H9 (cell line): Measurements from ENCODE around the gene LETM1. TPM values are rescaled to one million over a fixed set of nuclear protein-coding genes. Genes with fewer than 3 reads are reported as not detected.

Experiments used
- DNase-seq: peaks from one replicate; pipeline ENCODE4 v3.0.0-alpha.2; 2017
- H2AFZ ChIP-seq: one replicate; pipeline ENCODE4 v1.6.1; 2013; ENCODE audit warnings: mild to moderate bottlenecking, low read length, control low read depth, moderate library complexity
- H2AK5ac ChIP-seq: 2 replicates; pipeline ENCODE4 v1.6.1; 2013; ENCODE audit warnings: low read length, control low read depth, mixed read lengths; ENCODE audit not compliant: insufficient read length
- H2BK120ac ChIP-seq: one replicate; pipeline ENCODE4 v1.6.1; 2013; ENCODE audit warnings: low read depth, mild to moderate bottlenecking, low read length, control low read depth, inconsistent platforms; ENCODE audit not compliant: poor library complexity, severe bottlenecking
- H2BK12ac ChIP-seq: 2 replicates; pipeline ENCODE4 v1.6.1; 2013; ENCODE audit warnings: low read length, control low read depth, mixed read lengths, low read depth; ENCODE audit not compliant: insufficient read length
- H2BK15ac ChIP-seq: 2 replicates; pipeline ENCODE4 v1.6.1; 2013; ENCODE audit warnings: low read depth, low read length, control low read depth
- H2BK20ac ChIP-seq: one replicate; pipeline ENCODE4 v1.6.1; 2013; ENCODE audit warnings: low read depth, mild to moderate bottlenecking, low read length, control low read depth, inconsistent platforms; ENCODE audit not compliant: poor library complexity, severe bottlenecking
- H2BK5ac ChIP-seq: 2 replicates; pipeline ENCODE4 v1.6.1; 2013; ENCODE audit warnings: low read length, control low read depth, mixed read lengths; ENCODE audit not compliant: insufficient read length
- H3K14ac ChIP-seq: 2 replicates; pipeline ENCODE4 v1.6.1; 2013; ENCODE audit warnings: low read length, control low read depth; ENCODE audit not compliant: insufficient read depth
- H3K18ac ChIP-seq: 2 replicates; pipeline ENCODE4 v1.6.1; 2013; ENCODE audit warnings: low read depth, mild to moderate bottlenecking, mixed read lengths, low read length, control low read depth; ENCODE audit not compliant: insufficient read length
- H3K23ac ChIP-seq: 2 replicates; pipeline ENCODE4 v1.6.1; 2013; ENCODE audit warnings: low read length, control low read depth, mixed read lengths, low read depth; ENCODE audit not compliant: insufficient read length
- H3K23me2 ChIP-seq: 2 replicates; pipeline ENCODE4 v1.6.1; 2013; ENCODE audit warnings: low read depth, mild to moderate bottlenecking, mixed read lengths, low read length, control low read depth; ENCODE audit not compliant: insufficient read length, poor library complexity, severe bottlenecking
- H3K27ac ChIP-seq: 2 replicates; pipeline ENCODE4 v1.5.1; 2013; ENCODE audit warnings: low read length, control low read depth, mixed read lengths, low read depth; ENCODE audit not compliant: insufficient read length
- H3K27me3 ChIP-seq: 2 replicates; pipeline ENCODE4 v1.6.1; 2013; ENCODE audit warnings: low read length, control low read depth, inconsistent platforms; ENCODE audit not compliant: insufficient read depth
- H3K4ac ChIP-seq: 2 replicates; pipeline ENCODE4 v1.6.1; 2013; ENCODE audit warnings: low read depth, mild to moderate bottlenecking, control low read depth, inconsistent platforms, low read length, moderate library complexity
- H3K4me1 ChIP-seq: 2 replicates; pipeline ENCODE4 v1.6.1; 2013; ENCODE audit warnings: low read length, control low read depth, inconsistent platforms; ENCODE audit not compliant: insufficient read depth
- H3K4me2 ChIP-seq: 2 replicates; pipeline ENCODE4 v1.6.1; 2013; ENCODE audit warnings: low read length, control low read depth, mixed read lengths; ENCODE audit not compliant: insufficient read length, insufficient read depth
- H3K56ac ChIP-seq: 2 replicates; pipeline ENCODE4 v1.6.1; 2013; ENCODE audit warnings: low read depth, mild to moderate bottlenecking, mixed read lengths, low read length, control low read depth; ENCODE audit not compliant: insufficient read length
- H3K79me1 ChIP-seq: 2 replicates; pipeline ENCODE4 v1.6.1; 2013; ENCODE audit warnings: low read depth, mild to moderate bottlenecking, moderate library complexity, low read length, control low read depth, inconsistent platforms; ENCODE audit not compliant: insufficient read depth, poor library complexity, severe bottlenecking
- H3K79me2 ChIP-seq: 2 replicates; pipeline ENCODE4 v1.6.1; 2013; ENCODE audit warnings: low read length, control low read depth, inconsistent platforms; ENCODE audit not compliant: insufficient read depth
- H3K9ac ChIP-seq: 2 replicates; pipeline ENCODE4 v1.6.1; 2013; ENCODE audit warnings: low read length, control low read depth, mixed read lengths; ENCODE audit not compliant: insufficient read length; ENCODE audit errors: extremely low read depth
- H3K9me3 ChIP-seq: one replicate; pipeline ENCODE4 v1.6.1; 2013; ENCODE audit warnings: low read depth, low read length, inconsistent platforms; ENCODE audit not compliant: control insufficient read depth
- H3T11ph ChIP-seq: one replicate; pipeline ENCODE4 v1.6.1; 2013; ENCODE audit warnings: mild to moderate bottlenecking, low read length, control low read depth, inconsistent platforms
- H4K20me1 ChIP-seq: one replicate; pipeline ENCODE4 v1.6.1; 2013; ENCODE audit not compliant: control insufficient read depth, insufficient read length, insufficient read depth
- H4K5ac ChIP-seq: 2 replicates; pipeline ENCODE4 v1.6.1; 2013; ENCODE audit warnings: low read depth, mild to moderate bottlenecking, mixed read lengths, low read length, control low read depth; ENCODE audit not compliant: insufficient read length
- H4K8ac ChIP-seq: replicated peaks from 2 replicates; pipeline ENCODE4 v1.6.1; 2013; ENCODE audit warnings: low read length, control low read depth, mixed read lengths, low read depth; ENCODE audit not compliant: insufficient read length
- H4K91ac ChIP-seq: 2 replicates; pipeline ENCODE4 v1.6.1; 2013; ENCODE audit warnings: low read depth, mild to moderate bottlenecking, moderate library complexity, mixed read lengths, low read length, control low read depth; ENCODE audit not compliant: insufficient read length
- H3K27ac Mint-ChIP-seq, 3 experiments: 2 replicates in 2 of 3; 3 replicates in 1 of 3; pipeline ENCODE4 v1.8.0; 2020 to 2021; ENCODE audit warnings: mixed read lengths in 3 of 3, mild to moderate bottlenecking in 1 of 3, moderate library complexity in 1 of 3
- H3K27me3 Mint-ChIP-seq: 2 replicates; pipeline ENCODE4 v1.8.0; 2021; ENCODE audit warnings: low read depth, mild to moderate bottlenecking, moderate library complexity, mixed read lengths
- H3K36me3 Mint-ChIP-seq, 3 experiments: 2 replicates in 2 of 3; 3 replicates in 1 of 3; pipeline ENCODE4 v1.8.0; 2020 to 2021; ENCODE audit warnings: low read depth in 3 of 3, mixed read lengths in 3 of 3; ENCODE audit not compliant: insufficient read depth in 1 of 3
- H3K4me1 Mint-ChIP-seq, 2 experiments: 2 replicates each; pipeline ENCODE4 v1.8.0; 2020; ENCODE audit warnings: mixed read lengths in 2 of 2
- H3K4me3 Mint-ChIP-seq, 2 experiments: 2 replicates in 1 of 2; 3 replicates in 1 of 2; pipeline ENCODE4 v1.8.0; 2020 to 2021; ENCODE audit warnings: mild to moderate bottlenecking in 2 of 2, mixed read lengths in 2 of 2, moderate library complexity in 1 of 2
- H3K9me3 Mint-ChIP-seq, 2 experiments: 2 replicates in 1 of 2; 3 replicates in 1 of 2; pipeline ENCODE4 v1.8.0; 2020; ENCODE audit warnings: mild to moderate bottlenecking in 2 of 2, mixed read lengths in 2 of 2, moderate library complexity in 1 of 2
- CTCF ChIP-seq: fragments of 200-600 bp; sonication (generic); conservative IDR thresholded peaks from 3 replicates; pipeline ENCODE4 v1.8.0; 2021; ENCODE audit warnings: antibody characterized with exemption, mild to moderate bottlenecking
- WGBS: extraction: QIAGEN DNeasy Blood & Tissue Kit; methylation state at CpG from one replicate; pipeline ENCODE4 v1.1.7; 2013; ENCODE audit warnings: missing lambda C conversion rate, low lambda C conversion rate, mixed read lengths; ENCODE audit not compliant: insufficient read length; ENCODE audit errors: extremely low coverage; 5-methylcytosine and 5-hydroxymethylcytosine counted together
- total RNA-seq: library from RNA; stranded (reverse); gene quantifications from 2 replicates; pipeline ENCODE4 v1.2.1, GENCODE V29; 2021

LETM1 gene
- total RNA-seq, 1 experiment from 2014 or later: 43.4 TPM

- no peaks in the 10 kb centered on the region; the same call in 1 of the 2 replicates for H3K27me3 ChIP-seq
- no peak overlapping the region for H3T11ph ChIP-seq
- H2BK120ac ChIP-seq: no peak overlapping the region
- H2AK5ac ChIP-seq: no peak overlapping the region
- no peak overlapping the region for H2BK5ac ChIP-seq
- Mint-ChIP-seq H3K36me3 (peaks cover 1 to 26% (median 18%) of the 10 kb centered on the region in 3 experiments; a peak in 5 of 7 replicates), H3K27ac (no peak overlapping the region), H3K4me1 (peaks cover 0 to 11% of the 10 kb centered on the region in 2 experiments; a peak in 1 of 4 replicates), H3K27me3 (peaks cover 10% of the 10 kb centered on the region), H3K4me3 (no peak overlapping the region), H3K9me3 (no peaks in the 10 kb centered on the region)
- no peak for TF ChIP-seq CTCF
- no peak overlapping the region for H3K56ac ChIP-seq
- no peaks in the 10 kb centered on the region for H3K4me1 ChIP-seq
- no peak overlapping the region for H3K9ac ChIP-seq
- H4K8ac ChIP-seq: no peak overlapping the region
- no peak overlapping the region for H3K18ac ChIP-seq
- WGBS: no CpG with 5 or more reads among the region's 16 CpGs
- H3K79me1 ChIP-seq: no peaks in the 10 kb centered on the region
- no peak overlapping the region for H3K14ac ChIP-seq
- no peak overlapping the region for H4K91ac ChIP-seq
- no peak overlapping the region for H3K4ac ChIP-seq
- no peak overlapping the region for H2BK20ac ChIP-seq
- H4K20me1 ChIP-seq: no peaks in the 10 kb centered on the region
- H3K79me2 ChIP-seq: no peaks in the 10 kb centered on the region
- H2AFZ ChIP-seq: no peak overlapping the region
- H3K23ac ChIP-seq: no peak overlapping the region
- no peak for DNase-seq
- H3K9me3 ChIP-seq: no peaks in the 10 kb centered on the region
- H4K5ac ChIP-seq: no peak overlapping the region
- H3K27ac ChIP-seq: no peak overlapping the region
- H2BK15ac ChIP-seq: no peak overlapping the region
- H2BK12ac ChIP-seq: no peak overlapping the region
- no peak overlapping the region for H3K4me2 ChIP-seq
- H3K23me2 ChIP-seq: peaks cover 7% of the 10 kb centered on the region
Measured at GRCh38 chr4:1797298-1797860, 58.6 kb downstream of the LETM1 start.
